ENCODE measurements around the gene CDH13.

DNA sequence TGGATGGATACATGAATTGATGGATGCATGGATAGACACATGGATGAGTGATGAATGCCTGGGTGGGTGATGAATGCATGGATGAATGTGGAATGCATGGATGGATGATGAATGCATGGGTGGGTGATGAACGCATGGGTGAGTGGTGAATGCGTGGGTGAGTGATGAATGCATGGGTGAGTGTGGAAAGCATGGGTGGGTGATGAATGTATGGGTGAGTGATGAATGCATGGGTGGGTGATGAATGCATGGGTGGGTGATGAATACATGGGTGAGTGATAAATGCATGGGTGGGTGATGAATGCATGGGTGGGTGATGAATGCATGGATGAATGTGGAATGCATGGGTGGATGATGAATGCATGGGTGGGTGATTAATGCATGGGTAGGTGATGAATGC lies 1097.1 kb downstream of the CDH13 start:
- TF ChIP-seq, protein P1, sequence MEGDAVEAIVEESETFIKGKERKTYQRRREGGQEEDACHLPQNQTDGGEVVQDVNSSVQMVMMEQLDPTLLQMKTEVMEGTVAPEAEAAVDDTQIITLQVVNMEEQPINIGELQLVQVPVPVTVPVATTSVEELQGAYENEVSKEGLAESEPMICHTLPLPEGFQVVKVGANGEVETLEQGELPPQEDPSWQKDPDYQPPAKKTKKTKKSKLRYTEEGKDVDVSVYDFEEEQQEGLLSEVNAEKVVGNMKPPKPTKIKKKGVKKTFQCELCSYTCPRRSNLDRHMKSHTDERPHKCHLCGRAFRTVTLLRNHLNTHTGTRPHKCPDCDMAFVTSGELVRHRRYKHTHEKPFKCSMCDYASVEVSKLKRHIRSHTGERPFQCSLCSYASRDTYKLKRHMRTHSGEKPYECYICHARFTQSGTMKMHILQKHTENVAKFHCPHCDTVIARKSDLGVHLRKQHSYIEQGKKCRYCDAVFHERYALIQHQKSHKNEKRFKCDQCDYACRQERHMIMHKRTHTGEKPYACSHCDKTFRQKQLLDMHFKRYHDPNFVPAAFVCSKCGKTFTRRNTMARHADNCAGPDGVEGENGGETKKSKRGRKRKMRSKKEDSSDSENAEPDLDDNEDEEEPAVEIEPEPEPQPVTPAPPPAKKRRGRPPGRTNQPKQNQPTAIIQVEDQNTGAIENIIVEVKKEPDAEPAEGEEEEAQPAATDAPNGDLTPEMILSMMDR (conservative IDR thresholded peaks at IDR 0.05 in 1 of 2, IDR thresholded peaks at IDR 0.05 in 1 of 2; ENCODE audit: low read depth in 1 of 2, low read length in 2 of 2), result no peak
- TF ChIP-seq EZH2 (IDR thresholded peaks at IDR 0.05; ENCODE audit: low read length, missing control alignments), result no peak

Measured in fibroblast of lung (primary cell).